CD4-positive, CD25-positive, alpha-beta regulatory T cell (primary cell): ENCODE data around the gene ALLC. TPM values are rescaled to one million over a fixed set of nuclear protein-coding genes. Genes with fewer than 3 reads are reported as not detected.

Experiments
- ATAC-seq, 2 donors: fragments of 150-1000 bp; cut with Tn5 transposase; one replicate each; pipeline ENCODE4 v1.10.0; 2021; ENCODE audit warnings: low read depth in 2 of 2, moderate number of reproducible peaks in 2 of 2, moderate library complexity in 1 of 2
- DNase-seq, 3 donors: peaks; one replicate each; pipeline versions ENCODE4 v3.0.0 to v3.0.0-alpha.2; 2012 to 2022; ENCODE audit warnings: mixed read lengths in 1 of 3
- H3K27ac ChIP-seq: one replicate; pipeline ENCODE4 v1.7.0; 2013; ENCODE audit warnings: mild to moderate bottlenecking, low read length; ENCODE audit not compliant: insufficient read depth, poor library complexity, severe bottlenecking
- H3K27me3 ChIP-seq: one replicate; pipeline ENCODE4 v1.7.0; 2013; ENCODE audit warnings: low read length; ENCODE audit not compliant: control insufficient read depth, insufficient read depth
- H3K36me3 ChIP-seq: one replicate; pipeline ENCODE4 v1.7.0; 2013; ENCODE audit warnings: mild to moderate bottlenecking, low read length, moderate library complexity; ENCODE audit not compliant: control insufficient read depth, insufficient read depth
- H3K4me1 ChIP-seq: 2 replicates; pipeline ENCODE4 v1.7.0; 2013; ENCODE audit warnings: mild to moderate bottlenecking, low read length; ENCODE audit not compliant: insufficient read depth, control insufficient read depth, poor library complexity, severe bottlenecking
- H3K4me3 ChIP-seq: one replicate; pipeline ENCODE4 v1.7.0; 2013; ENCODE audit warnings: low read depth, mild to moderate bottlenecking, low read length, moderate library complexity
- H3K9me3 ChIP-seq, 2 experiments: 1 replicate in 1 of 2; 2 replicates in 1 of 2; pipeline ENCODE4 v1.7.0; 2013; ENCODE audit warnings: low read length in 2 of 2, mild to moderate bottlenecking in 1 of 2, moderate library complexity in 1 of 2; ENCODE audit not compliant: control insufficient read depth in 2 of 2
- H3K27ac Mint-ChIP-seq, 3 donors: one replicate each; pipeline ENCODE4 v1.8.0; 2020 to 2022; ENCODE audit warnings: mild to moderate bottlenecking in 3 of 3, mixed read lengths in 3 of 3, moderate library complexity in 2 of 3
- H3K27me3 Mint-ChIP-seq: one replicate; pipeline ENCODE4 v1.8.0; 2022; ENCODE audit warnings: mild to moderate bottlenecking, mixed read lengths
- H3K36me3 Mint-ChIP-seq: one replicate; pipeline ENCODE4 v1.8.0; 2020; ENCODE audit warnings: mixed read lengths
- H3K4me1 Mint-ChIP-seq, 4 donors: one replicate each; pipeline ENCODE4 v1.8.0; 2020 to 2022; ENCODE audit warnings: mixed read lengths in 4 of 4, mild to moderate bottlenecking in 1 of 4
- H3K4me3 Mint-ChIP-seq, 4 donors: one replicate each; pipeline ENCODE4 v1.8.0; 2020 to 2022; ENCODE audit warnings: mild to moderate bottlenecking in 4 of 4, mixed read lengths in 4 of 4, moderate library complexity in 3 of 4
- H3K9me3 Mint-ChIP-seq, 7 donors: one replicate each; pipeline ENCODE4 v1.8.0; 2020 to 2022; ENCODE audit warnings: mixed read lengths in 7 of 7, mild to moderate bottlenecking in 3 of 7, moderate library complexity in 2 of 7
- polyA plus RNA-seq, 4 donors: library from polyadenylated mRNA; unstranded; fragments of 300-500 nt; fragmentation: Illumina TruSeq; gene quantifications; one replicate each; pipeline ENCODE4 v1.2.3, GENCODE V29; 2021
- total RNA-seq: library from RNA; stranded (reverse); gene quantifications from one replicate; pipeline ENCODE4 v1.2.3, GENCODE V29; 2022

ALLC gene
- total and polyA plus RNA-seq, 5 donors from 2014 or later, result not detected

- H3K9me3 Mint-ChIP-seq, result no peaks in the 10 kb centered on the region
- Histone ChIP-seq H3K27ac (no peak overlapping the region), H3K36me3 (no peaks in the 10 kb centered on the region), H3K4me3 (no peak overlapping the region), H3K9me3 (no peaks in the 10 kb centered on the region), H3K4me1 (no peaks in the 10 kb centered on the region), H3K27me3 (no peaks in the 10 kb centered on the region)
- no peak overlapping the region for H3K27ac Mint-ChIP-seq
- H3K4me1 Mint-ChIP-seq, result no peaks in the 10 kb centered on the region
- H3K27me3 Mint-ChIP-seq, result no peaks in the 10 kb centered on the region
- no peaks in the 10 kb centered on the region for H3K36me3 Mint-ChIP-seq
- H3K4me3 Mint-ChIP-seq, result no peak overlapping the region
- no peak for ATAC-seq
- DNase-seq, result no peak
Observed at GRCh38 chr2:3638456-3638810, 19.6 kb upstream of the ALLC start.

GRCh38 chr2:3639015-3639630 lies 18.9 kb upstream of the ALLC start:
- ATAC-seq (no peak), DNase-seq (no peak)
- no peaks in the 10 kb centered on the region for H3K9me3 Mint-ChIP-seq

GRCh38 chr2:3639653-3640052 lies 18.3 kb upstream of the ALLC start:
- no peak for ATAC-seq
- H3K27me3 ChIP-seq, result no peaks in the 10 kb centered on the region
- H3K9me3 Mint-ChIP-seq, result no peaks in the 10 kb centered on the region
- H3K36me3 Mint-ChIP-seq, result no peaks in the 10 kb centered on the region
- no peaks in the 10 kb centered on the region for H3K36me3 ChIP-seq
- H3K4me3 Mint-ChIP-seq, result no peak overlapping the region
- H3K27ac ChIP-seq, result no peak overlapping the region
- no peaks in the 10 kb centered on the region for H3K27me3 Mint-ChIP-seq
- H3K9me3 ChIP-seq, result no peaks in the 10 kb centered on the region
- H3K4me1 ChIP-seq, result no peaks in the 10 kb centered on the region
- H3K4me3 ChIP-seq, result no peak overlapping the region
- no peaks in the 10 kb centered on the region for H3K4me1 Mint-ChIP-seq
- no peak overlapping the region for H3K27ac Mint-ChIP-seq
- DNase-seq, result no peak

More at GRCh38 chr2:3639015-3639630, 18.9 kb upstream of the ALLC start:
- H3K27ac ChIP-seq, result no peak overlapping the region
- Mint-ChIP-seq H3K27me3 (no peaks in the 10 kb centered on the region), H3K4me3 (no peak overlapping the region), H3K4me1 (no peaks in the 10 kb centered on the region), H3K36me3 (no peaks in the 10 kb centered on the region), H3K27ac (no peak overlapping the region)
- H3K36me3 ChIP-seq, result no peaks in the 10 kb centered on the region
- H3K4me1 ChIP-seq, result no peaks in the 10 kb centered on the region
- H3K27me3 ChIP-seq, result no peaks in the 10 kb centered on the region
- no peak overlapping the region for H3K4me3 ChIP-seq
- H3K9me3 ChIP-seq, result no peaks in the 10 kb centered on the region

- DNase-seq, result no peak
Observed at GRCh38 chr2:3641181-3641580, 16.8 kb upstream of the ALLC start.

GRCh38 chr2:3641841-3642421 lies 16.1 kb upstream of the ALLC start:
- H3K27ac ChIP-seq, result no peak overlapping the region
- H3K9me3 ChIP-seq, result no peaks in the 10 kb centered on the region
- ATAC-seq (no peak), DNase-seq (no peak)
- H3K4me1 ChIP-seq, result no peaks in the 10 kb centered on the region
- H3K4me1 Mint-ChIP-seq, result no peaks in the 10 kb centered on the region
- no peak overlapping the region for H3K27ac Mint-ChIP-seq
- no peaks in the 10 kb centered on the region for H3K9me3 Mint-ChIP-seq
- no peak overlapping the region for H3K4me3 Mint-ChIP-seq
- no peak overlapping the region for H3K4me3 ChIP-seq
- no peaks in the 10 kb centered on the region for H3K27me3 Mint-ChIP-seq
- H3K36me3 Mint-ChIP-seq, result no peaks in the 10 kb centered on the region
- no peaks in the 10 kb centered on the region for H3K36me3 ChIP-seq
- no peaks in the 10 kb centered on the region for H3K27me3 ChIP-seq

More at GRCh38 chr2:3641181-3641580, 16.8 kb upstream of the ALLC start:
- H3K4me3 Mint-ChIP-seq, result no peak overlapping the region
- no peak overlapping the region for H3K27ac Mint-ChIP-seq
- no peaks in the 10 kb centered on the region for H3K27me3 ChIP-seq
- H3K36me3 Mint-ChIP-seq, result no peaks in the 10 kb centered on the region
- H3K27me3 Mint-ChIP-seq, result no peaks in the 10 kb centered on the region
- no peak overlapping the region for H3K4me3 ChIP-seq
- no peaks in the 10 kb centered on the region for H3K4me1 Mint-ChIP-seq
- H3K9me3 Mint-ChIP-seq, result no peaks in the 10 kb centered on the region
- no peak overlapping the region for H3K27ac ChIP-seq
- no peak for ATAC-seq
- H3K4me1 ChIP-seq, result no peaks in the 10 kb centered on the region
- H3K36me3 ChIP-seq, result no peaks in the 10 kb centered on the region
- no peaks in the 10 kb centered on the region for H3K9me3 ChIP-seq

GRCh38 chr2:3642521-3643215 lies 15.3 kb upstream of the ALLC start:
- no peaks in the 10 kb centered on the region for H3K36me3 Mint-ChIP-seq
- Histone ChIP-seq H3K9me3 (no peaks in the 10 kb centered on the region), H3K27ac (no peak overlapping the region), H3K4me1 (no peaks in the 10 kb centered on the region), H3K27me3 (no peaks in the 10 kb centered on the region), H3K4me3 (no peak overlapping the region), H3K36me3 (no peaks in the 10 kb centered on the region)
- no peak for DNase-seq
- H3K4me3 Mint-ChIP-seq, result no peak overlapping the region
- no peaks in the 10 kb centered on the region for H3K9me3 Mint-ChIP-seq
- no peak overlapping the region for H3K27ac Mint-ChIP-seq
- no peaks in the 10 kb centered on the region for H3K4me1 Mint-ChIP-seq
- H3K27me3 Mint-ChIP-seq, result no peaks in the 10 kb centered on the region
- no peak for ATAC-seq

GRCh38 chr2:3643371-3644245 lies 14.4 kb upstream of the ALLC start:
- H3K4me1 ChIP-seq, result no peaks in the 10 kb centered on the region
- no peaks in the 10 kb centered on the region for H3K36me3 ChIP-seq
- no peaks in the 10 kb centered on the region for H3K27me3 ChIP-seq
- Mint-ChIP-seq H3K4me1 (no peaks in the 10 kb centered on the region), H3K4me3 (no peak overlapping the region), H3K36me3 (no peaks in the 10 kb centered on the region), H3K27me3 (no peaks in the 10 kb centered on the region), H3K9me3 (no peaks in the 10 kb centered on the region), H3K27ac (peak overlapping the region in 1 of 3 donors; percentile 62)
- no peak overlapping the region for H3K27ac ChIP-seq
- H3K9me3 ChIP-seq, result no peaks in the 10 kb centered on the region
- no peak for ATAC-seq
- DNase-seq, result no peak
- no peak overlapping the region for H3K4me3 ChIP-seq
